ENCODE measurements around the gene STK32B.

GRCh38 chr4:5368426-5368825 lies 317.1 kb downstream of the STK32B start:
- TF ChIP-seq RAD21 (conservative IDR thresholded peaks at IDR 0.05 in 1 of 2, IDR thresholded peaks at IDR 0.05 in 1 of 2) (no peak), CTCF (IDR thresholded peaks at IDR 0.05) (no peak), RFX5 (IDR thresholded peaks at IDR 0.05) (no peak), POLR2A (IDR thresholded peaks at IDR 0.05; ENCODE audit: low read length) (no peak), EHF (CRISPR knock-in tag; IDR thresholded peaks at IDR 0.05) (no peak), PHF8 (IDR thresholded peaks at IDR 0.05; ENCODE audit: borderline replicate concordance, low read depth) (no peak), SREBF2 (IDR thresholded peaks at IDR 0.05) (no peak), CEBPB (IDR thresholded peaks at IDR 0.05) (no peak)
- TF ChIP-seq, protein P1, sequence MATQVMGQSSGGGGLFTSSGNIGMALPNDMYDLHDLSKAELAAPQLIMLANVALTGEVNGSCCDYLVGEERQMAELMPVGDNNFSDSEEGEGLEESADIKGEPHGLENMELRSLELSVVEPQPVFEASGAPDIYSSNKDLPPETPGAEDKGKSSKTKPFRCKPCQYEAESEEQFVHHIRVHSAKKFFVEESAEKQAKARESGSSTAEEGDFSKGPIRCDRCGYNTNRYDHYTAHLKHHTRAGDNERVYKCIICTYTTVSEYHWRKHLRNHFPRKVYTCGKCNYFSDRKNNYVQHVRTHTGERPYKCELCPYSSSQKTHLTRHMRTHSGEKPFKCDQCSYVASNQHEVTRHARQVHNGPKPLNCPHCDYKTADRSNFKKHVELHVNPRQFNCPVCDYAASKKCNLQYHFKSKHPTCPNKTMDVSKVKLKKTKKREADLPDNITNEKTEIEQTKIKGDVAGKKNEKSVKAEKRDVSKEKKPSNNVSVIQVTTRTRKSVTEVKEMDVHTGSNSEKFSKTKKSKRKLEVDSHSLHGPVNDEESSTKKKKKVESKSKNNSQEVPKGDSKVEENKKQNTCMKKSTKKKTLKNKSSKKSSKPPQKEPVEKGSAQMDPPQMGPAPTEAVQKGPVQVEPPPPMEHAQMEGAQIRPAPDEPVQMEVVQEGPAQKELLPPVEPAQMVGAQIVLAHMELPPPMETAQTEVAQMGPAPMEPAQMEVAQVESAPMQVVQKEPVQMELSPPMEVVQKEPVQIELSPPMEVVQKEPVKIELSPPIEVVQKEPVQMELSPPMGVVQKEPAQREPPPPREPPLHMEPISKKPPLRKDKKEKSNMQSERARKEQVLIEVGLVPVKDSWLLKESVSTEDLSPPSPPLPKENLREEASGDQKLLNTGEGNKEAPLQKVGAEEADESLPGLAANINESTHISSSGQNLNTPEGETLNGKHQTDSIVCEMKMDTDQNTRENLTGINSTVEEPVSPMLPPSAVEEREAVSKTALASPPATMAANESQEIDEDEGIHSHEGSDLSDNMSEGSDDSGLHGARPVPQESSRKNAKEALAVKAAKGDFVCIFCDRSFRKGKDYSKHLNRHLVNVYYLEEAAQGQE (IDR thresholded peaks at IDR 0.05), result no peak

All from A549 (cell line).